Stimulated activated CD4-positive, alpha-beta T cell treated with anti-CD3 and anti-CD28 coated beads, Interleukin-12 subunit alpha, Interleukin-12 subunit beta, amount 100 ng/mL, for 24 hours (primary cell): Measurements from ENCODE around the gene ASS1.

Experiments
- DNase-seq, 2 experiments: peaks; one replicate each; pipeline ENCODE4 v3.0.0-alpha.2; 2020; ENCODE audit warnings: low read depth in 2 of 2

ASS1 gene

DNA sequence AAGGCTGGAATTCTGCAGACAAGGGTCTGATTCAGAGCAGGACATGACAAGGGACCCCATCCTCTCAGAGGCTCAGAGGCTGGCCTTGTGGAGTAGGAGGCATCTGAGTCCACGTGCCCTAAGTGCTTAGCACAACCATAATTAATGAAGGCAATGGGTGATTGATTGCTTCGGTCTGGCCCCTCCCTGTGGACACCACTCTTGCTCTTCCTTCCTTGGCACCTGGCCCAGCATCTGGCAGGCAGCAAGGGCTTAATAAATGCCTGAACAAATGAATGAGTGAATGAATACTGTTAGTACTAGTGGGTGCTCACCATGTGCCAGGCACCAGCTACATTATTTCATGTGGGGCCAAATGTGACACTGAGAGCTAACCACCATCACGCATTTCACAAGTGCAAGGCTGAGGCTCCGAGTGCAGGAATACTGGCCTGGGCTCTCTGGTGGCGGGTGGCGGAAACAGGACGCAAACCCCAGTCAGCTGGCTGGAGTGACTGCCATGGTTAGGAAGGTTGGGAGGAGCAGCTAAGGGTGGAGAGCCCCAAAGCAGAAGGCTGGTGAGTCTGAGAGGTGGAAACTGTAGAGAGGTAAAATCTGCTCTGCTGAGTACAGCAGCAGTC lies 53.6 kb downstream of the ASS1 start:
- DNase-seq: peak in 1 of 2 experiments; percentile 2

GRCh38 chr9:130498918-130499698 lies 54.3 kb downstream of the ASS1 start:
- no peak for DNase-seq

DNA sequence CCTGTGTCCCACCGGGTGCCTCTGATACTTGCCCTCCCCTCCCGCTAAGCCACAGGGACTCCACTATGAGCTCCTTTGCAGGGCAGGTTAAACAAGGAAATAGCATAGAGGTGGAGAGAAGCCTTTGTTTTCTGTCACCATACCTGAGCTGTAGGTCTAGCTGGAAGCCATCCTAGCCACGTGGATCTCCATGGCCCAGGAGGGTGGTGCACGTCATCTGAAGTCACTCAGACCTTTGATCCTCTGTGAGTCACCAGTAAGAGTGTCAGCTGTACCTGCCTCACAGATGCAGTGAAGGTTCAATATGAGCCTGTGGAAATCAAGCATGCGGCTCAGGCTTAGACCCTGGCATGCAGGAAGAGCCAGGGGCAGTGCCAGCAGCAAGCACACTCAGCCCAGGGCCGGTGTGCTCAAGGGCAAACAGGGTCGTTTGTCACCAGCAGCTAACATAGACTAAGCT lies 55.1 kb downstream of the ASS1 start:
- DNase-seq: no peak

- DNase-seq: no peak
These were observed 55.8 kb downstream of the ASS1 start for GRCh38 chr9:130500340-130501180.

DNA sequence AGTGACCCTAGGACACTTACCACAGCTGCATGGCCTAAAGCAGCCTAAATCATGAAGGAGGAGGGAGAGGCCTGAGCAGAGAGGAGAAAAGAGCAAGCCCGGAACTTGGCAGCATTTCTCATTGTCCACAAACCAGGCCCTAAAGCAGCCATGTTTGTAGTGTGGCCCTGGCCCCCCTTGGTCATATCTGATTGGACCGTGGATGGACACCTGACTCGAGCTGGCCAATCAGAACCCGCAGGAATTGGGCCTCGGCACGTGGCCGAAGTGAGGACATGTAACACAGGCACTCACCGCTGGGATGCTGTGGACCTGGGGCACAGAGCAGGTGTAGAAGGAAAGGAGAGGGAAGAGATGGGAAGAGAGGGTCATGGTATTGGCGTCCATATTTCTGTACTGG lies 56.9 kb downstream of the ASS1 start:
- DNase-seq: no peak

GRCh38 chr9:130508218-130508617 lies 63.5 kb downstream of the ASS1 start:
- no peak for DNase-seq

GRCh38 chr9:130512199-130512598 lies 67.4 kb downstream of the ASS1 start:
- no peak for DNase-seq

DNA sequence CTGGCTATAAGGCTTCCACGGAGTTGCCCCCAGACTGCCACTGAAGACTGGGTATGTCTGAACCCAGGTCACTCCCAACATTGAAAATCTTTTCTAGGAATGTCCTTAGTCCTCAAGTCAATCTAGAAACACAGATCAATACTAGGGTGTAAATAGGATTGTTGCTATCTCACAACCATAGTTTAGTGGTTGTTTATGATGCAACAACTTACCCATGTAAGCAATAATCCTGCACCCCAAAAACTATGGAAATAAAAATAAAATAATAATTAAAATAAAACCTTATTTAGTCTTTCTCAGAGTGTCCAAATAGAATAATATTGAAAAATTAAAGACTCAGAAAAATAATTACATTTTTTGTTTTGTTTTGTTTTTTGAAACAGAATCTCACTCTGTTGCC lies 68.3 kb downstream of the ASS1 start:
- no peak for DNase-seq

- no peak for DNase-seq
These were observed 73.5 kb downstream of the ASS1 start for GRCh38 chr9:130518233-130518632.

GRCh38 chr9:130518943-130519799 lies 74.4 kb downstream of the ASS1 start:
- no peak for DNase-seq

GRCh38 chr9:130519927-130520326 lies 75.2 kb downstream of the ASS1 start:
- no peak for DNase-seq

DNA sequence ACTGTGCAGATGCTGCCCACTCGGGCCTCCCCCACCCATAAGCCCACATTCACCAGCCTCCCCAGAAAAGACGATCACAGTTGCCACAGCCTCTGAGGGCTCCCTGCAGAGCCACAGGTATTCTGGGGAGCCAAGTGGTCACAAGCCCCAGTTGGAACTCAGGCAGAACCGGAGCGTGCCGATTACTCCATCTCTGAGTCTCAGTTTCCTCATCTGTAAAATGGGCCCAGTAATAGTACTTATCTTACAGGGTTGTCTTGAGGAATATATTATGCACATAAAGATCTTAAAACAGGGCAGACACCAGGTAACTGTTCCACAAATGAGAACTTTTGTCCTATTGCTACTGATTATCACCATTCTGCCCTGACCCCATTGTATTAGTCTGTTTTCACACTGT lies 77.0 kb downstream of the ASS1 start:
- no peak for DNase-seq

DNA sequence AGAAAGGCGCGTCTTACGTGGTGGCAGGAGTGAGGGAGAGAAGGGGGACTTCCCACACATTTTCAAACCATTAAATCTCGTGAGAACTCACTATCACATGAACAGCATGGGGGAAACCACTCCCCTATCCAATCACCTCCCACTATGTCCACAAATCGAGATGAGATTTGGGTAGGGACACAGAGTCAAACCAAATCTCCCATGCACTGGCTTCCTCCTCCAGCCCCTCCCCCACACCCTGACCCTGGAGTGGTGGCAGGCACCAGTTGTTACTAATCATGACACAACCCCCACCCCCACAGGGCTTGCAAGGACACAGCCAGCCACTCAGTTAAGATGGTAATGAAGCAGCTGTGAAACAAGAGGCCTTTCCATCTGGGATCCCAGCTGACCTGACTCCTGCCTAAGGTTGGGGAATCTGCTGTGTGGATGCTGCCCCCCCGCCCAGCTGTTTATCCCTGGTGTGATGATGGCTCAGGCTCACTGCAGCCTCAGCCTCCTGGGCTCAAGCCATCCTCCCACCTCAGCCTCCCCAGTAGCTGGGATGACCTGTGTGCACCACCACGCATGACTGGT lies 77.6 kb downstream of the ASS1 start:
- DNase-seq: no peak

- no peak for DNase-seq
These were observed 79.2 kb downstream of the ASS1 start for GRCh38 chr9:130523921-130524320.

DNA sequence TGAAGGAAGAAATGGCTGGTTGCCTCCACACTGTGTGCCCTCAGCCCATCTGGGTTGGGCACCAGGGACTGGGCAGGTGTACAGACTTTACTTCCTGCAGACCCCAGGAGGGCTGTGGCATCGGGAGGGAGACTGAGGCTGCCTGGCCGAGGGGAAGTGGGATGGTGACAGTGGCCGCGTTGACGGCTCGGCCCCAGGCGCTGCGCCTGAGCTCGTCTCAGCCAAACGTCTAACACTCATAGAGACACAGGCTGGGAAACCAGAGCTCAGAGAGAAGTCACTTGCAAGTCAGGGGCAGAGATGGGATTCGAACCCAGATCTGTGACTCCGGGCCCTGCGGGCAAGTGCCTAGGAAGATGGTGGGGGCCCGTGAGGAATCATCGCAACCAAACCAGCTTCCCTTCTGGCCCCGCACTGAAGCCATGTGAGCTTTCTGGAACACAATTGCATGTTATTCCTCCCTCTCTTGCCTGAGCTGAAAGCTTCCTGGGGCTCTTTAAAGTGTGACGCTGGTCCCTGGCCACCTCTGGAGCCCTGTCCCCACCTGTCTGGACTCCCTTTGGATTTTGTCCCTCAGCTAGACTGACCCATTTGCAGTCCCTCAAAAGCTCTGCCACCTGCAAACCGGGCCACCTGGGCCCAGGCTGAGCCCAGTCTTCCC lies 81.6 kb downstream of the ASS1 start:
- DNase-seq: no peak

- no peak for DNase-seq
These were observed 82.3 kb downstream of the ASS1 start for GRCh38 chr9:130526854-130527650.

DNA sequence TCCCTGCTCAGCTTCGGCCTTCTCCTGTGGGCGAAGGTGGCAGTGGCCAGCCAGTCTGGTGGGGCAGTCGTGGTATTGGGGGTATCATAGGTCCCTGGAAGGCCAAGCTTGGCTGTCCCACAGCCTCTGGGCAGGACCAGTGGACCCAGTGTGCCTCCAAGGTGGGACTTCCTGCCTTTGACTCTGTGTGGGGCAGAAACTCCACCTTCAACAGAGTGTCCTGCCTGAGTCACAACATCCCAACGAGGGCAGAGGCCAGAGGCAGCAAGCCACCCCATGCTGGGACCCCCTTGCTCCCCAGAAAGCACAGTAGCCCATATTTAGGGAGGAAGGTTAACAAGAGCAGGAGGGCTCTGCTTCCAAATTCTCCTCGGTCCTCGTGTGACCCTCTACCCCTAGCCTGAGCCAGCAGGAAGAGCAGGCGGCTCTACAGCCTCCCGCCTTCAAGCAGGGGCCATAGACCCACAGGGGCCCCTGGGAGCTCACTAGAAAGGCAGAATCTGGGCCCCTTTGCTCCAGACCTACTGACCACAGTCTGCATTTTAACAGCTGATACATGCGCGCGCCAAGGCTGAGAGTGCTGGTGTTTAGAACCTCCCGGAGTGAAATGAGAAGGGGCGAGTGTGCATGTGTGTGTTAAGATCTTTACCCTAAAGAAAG lies 83.0 kb downstream of the ASS1 start:
- DNase-seq: no peak

DNA sequence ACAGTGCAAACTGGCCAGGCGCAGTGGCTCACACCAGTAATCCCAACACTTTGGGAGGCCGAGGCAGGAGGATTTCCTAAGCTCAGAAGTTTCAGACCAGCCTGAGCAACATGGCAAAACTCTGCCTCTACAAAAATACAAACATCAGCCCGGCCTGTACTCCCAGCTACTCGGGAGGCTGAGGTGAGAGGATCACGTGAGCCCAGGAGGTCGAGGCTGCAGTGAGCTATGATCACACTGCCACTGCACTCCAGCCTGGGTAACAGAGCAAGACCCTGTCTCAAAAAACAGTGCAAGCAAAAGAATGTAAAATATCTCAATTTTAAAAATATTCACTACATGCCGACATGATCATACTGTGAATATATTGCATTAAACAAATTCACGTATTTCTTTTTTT lies 83.9 kb downstream of the ASS1 start:
- no peak for DNase-seq

DNA sequence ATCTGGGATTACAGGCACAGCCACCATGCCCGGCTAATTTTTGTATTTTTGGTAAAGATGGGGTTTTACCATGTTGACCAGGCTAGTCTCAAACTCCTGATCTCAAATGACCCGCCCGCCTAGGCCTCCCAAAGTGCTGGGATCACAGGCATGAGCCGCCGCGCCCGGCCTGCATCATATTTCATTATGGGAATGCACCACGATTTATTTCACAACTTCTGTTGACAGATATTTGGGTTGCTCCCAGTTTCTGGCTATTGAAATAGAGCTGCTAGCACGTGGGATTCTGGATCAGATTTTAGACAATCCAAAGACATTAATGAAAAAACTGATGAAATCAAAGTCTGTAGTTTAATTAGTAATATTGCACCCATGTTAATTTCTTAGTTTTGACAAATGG lies 86.2 kb downstream of the ASS1 start:
- DNase-seq: no peak
